ENCODE measurements around the gene AATF.

Gene AATF

GRCh38 chr17:37039269-37039668 is 90.5 kb downstream of the AATF start:
- in situ Hi-C loops (cut with MboI; ENCODE audit: low sequenced_read_pairs) = no loop called here

GRCh38 chr17:37041932-37042331 is 93.2 kb downstream of the AATF start:
- in situ Hi-C loops (cut with MboI; ENCODE audit: low sequenced_read_pairs) = no loop called here

DNA sequence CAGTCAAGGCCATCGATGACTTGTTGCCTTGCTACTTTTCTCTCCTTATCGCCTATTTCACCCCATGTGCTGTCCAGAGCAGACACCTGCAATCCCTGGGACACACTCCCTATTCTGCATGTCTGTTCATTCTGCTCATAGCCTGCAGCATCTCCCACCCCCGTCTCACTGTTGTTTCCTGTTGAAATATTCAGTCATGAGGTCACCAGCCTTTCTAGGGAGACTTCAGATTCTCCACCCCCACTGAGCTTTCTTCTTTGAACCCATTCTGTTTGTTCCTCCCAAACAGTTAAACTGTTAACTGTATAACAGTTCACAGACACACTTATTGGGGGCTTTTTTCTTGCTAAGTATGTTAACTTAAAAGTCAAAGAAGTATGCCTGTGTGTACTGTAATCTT is 94.4 kb downstream of the AATF start:
- in situ Hi-C loops (cut with MboI; ENCODE audit: low sequenced_read_pairs) = no loop called here

DNA sequence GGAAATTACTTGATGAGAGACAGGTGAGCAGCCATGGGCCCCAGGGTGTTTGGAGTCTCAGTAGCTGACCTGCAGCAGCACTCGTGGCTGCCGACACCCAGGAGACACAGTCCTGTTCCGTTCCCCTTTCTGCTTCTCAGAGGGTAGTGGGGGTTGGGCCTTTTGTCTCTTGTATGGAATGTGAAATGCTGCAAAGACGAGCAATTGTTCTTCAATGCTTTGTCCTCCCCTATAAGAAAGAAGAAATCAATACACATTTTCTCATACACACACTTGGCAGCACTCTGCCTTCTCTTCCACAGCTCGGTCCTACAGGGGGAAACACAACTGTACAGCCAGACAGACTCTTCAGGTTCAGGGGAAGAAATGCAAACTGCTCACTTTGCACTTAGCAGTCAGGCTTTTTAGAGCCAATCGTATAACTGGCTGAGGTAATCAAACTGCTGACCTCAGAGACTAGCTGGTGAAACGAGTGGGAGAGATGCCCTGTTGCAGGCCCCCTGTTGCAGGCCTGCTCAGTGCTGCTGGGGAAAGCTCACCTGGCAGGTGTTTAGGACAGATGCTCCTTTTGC is 96.7 kb downstream of the AATF start:
- in situ Hi-C loops (cut with MboI; ENCODE audit: low sequenced_read_pairs) = no loop called here

DNA sequence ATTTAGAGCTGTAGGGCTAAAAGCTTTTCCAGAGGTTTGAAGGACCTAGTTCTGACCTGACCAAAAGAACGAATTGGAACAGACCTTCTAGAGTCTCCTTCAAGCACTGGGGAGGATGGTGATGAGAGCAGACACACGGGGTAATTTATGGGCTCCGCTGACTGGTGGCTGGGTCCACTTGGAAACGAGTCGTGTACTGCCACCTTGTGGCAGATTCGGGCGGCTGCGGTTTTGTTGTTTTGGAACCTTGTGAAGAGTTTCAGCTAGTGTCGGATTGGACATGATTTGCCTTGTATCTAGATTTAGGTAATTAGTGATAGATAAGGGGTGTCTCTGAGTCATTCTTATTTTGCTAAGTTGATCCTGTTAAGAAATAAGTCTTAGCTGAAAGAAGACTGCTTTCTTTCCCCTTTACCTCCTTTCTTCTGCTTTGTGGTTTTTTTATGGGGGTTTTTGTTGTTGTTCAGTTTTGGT is 98.9 kb downstream of the AATF start:
- in situ Hi-C loops (cut with MboI; ENCODE audit: low sequenced_read_pairs) = no loop called here

- in situ Hi-C loops (cut with MboI; ENCODE audit: low sequenced_read_pairs) = no loop called here
Observed at GRCh38 chr17:37048811-37049210, 100.1 kb downstream of the AATF start.

DNA sequence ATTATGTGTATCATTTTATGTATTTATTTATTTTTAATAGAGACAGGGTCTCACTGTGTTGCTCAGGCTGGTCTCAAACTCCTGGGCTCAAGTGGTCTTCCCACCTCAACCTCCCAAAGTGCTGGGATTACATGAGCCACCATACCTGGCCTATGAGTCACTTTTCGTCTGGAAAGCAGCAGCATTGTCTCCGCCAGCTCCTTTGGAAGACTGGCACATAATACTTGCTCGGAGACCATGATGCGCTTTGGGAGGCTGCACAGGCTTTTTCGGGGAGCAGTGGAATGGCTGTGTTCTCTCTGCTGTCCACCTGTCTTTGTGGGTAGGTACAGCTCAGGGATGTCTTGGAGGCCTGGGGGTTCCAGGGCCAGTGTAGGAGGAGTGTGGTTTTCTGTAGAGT is 102.2 kb downstream of the AATF start:
- in situ Hi-C loops (cut with MboI; ENCODE audit: low sequenced_read_pairs) = no loop called here

DNA sequence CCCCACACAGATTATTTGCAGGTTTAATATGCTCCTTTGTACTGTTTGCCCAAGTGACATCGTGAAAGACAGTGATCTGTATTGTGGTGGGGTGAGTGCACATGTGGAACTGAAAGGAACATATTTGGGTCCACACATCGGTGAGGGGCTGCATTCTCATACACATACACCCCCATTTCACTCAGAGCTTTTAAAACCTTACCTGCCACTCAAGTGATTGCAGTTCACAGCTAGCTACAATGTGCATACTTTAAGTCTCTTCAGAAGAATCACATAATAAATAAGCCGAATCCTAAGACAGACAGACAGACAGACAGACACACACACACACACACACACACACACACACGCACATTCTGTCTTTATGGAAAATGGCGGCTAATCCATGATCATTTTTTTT is 102.6 kb downstream of the AATF start:
- in situ Hi-C loops (cut with MboI; ENCODE audit: low sequenced_read_pairs) = no loop called here

DNA sequence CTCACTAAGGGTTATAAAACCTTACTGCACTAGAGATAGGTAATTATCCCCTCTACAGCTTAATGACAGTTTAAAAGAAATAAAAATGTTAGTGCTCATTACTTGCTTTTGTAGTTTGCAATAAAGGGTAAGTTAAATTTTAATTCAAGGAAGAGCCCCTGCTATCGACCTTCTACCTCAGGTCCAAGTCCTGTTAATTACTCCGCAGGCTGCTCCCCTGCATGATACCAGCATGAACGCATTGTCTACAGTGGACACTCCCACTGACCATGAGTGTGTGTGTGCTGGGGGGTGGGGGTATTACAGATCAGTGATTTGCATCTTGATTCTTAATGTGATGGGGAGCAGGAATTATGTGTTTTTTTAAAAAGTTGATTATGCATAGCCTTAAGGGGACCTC is 103.1 kb downstream of the AATF start:
- in situ Hi-C loops (cut with MboI; ENCODE audit: low sequenced_read_pairs) = no loop called here

DNA sequence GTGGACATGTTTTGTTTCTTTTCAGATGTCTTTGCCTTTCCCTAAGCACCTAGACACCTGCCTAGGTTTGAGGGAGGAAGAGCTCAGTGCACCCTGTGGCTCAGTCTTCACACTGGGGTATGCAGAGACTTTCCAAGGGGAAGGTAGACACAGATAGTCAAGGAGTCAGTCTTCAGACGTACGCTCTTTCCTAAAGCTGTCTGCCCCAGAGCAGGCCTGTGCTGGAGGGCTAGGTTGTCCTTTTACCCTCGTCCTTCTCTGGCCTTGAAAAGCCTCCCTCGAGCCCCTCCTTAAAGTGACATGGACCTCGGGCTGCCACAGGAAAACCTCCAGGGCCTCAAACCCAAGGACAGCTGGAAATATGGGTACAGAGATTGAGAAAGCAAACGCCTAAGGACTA is 103.7 kb downstream of the AATF start:
- in situ Hi-C loops (cut with MboI; ENCODE audit: low sequenced_read_pairs) = no loop called here

- in situ Hi-C loops (cut with MboI; ENCODE audit: low sequenced_read_pairs) = no loop called here
Observed at GRCh38 chr17:37054894-37055293, 106.1 kb downstream of the AATF start.

DNA sequence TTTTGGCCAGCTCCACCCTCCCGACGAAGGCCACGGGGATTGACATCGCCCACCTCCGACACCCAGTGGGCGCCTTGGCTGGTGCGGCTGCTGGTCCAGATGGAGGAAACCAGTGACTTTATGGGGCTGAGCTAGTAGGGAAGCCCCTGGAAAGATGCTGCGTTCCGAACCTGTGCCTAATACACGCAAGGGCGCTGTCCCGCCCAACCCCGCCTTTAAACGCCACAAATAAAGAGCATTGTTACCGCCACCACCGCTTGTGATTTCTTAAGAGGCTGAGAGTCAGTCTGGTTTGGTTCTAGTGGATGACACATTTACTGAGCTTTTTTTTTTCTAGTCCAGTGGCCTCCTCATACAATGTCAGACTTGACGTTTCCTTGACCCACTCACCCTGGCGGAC is 107.9 kb downstream of the AATF start:
- in situ Hi-C loops (cut with MboI; ENCODE audit: low sequenced_read_pairs) = no loop called here

DNA sequence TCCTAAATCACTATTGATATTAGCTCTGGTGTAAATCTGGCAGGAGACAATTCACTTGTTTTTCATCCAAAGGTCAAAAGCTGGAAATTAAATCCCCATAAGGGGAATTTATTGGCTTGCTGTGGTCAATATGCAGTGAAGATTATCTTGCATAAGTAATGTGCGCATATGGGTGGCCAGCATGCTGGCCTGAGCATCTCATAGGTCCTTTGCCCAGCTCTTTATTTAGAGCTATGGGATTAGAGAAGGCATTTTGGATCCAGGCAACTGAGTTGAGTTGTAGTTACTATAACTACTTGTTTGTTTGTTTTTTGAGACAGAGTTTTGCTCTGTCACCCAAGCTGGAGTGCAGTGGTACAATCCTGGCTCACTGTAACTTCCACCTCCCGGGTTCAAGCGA is 110.7 kb downstream of the AATF start:
- in situ Hi-C loops (cut with MboI; ENCODE audit: low sequenced_read_pairs) = no loop called here

DNA sequence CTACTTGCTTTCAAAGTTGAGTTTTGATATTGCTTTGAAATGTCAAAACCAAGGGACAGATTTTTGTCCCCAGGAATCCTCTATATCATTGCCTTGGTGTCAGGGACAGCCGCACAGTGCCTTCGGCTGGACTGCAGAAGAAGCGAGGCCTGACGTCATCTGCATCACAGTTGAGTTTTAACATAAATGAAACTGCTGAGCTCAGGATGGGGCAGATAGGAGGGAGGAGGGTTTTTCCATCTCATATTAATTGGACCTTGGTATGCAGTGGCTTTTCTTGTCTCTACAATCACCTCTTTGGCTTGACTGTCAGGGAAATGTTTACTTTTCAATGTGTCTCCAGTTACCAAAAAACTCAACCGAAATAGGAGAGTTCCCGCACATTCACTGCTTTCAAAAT is 111.3 kb downstream of the AATF start:
- in situ Hi-C loops (cut with MboI; ENCODE audit: low sequenced_read_pairs) = no loop called here

DNA sequence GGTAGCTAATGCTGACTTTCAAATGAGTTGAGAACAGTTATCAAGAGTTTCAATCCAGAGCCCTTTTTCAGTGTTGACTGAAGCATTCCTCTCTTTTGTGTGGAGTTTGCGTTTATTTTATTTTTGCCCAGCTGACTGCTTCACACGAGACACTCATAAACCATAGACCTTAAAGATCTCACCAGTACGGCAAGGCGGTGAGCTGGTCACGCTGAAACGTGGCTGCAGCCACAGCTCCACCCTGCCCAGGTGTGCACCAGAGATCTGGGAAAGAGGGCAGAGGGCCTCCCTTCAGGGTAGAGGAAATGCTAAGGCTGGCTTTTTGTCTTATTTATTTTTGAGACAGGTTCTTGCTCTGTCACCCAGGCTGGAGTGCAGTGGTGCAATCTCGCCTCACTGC is 112.2 kb downstream of the AATF start:
- in situ Hi-C loops (cut with MboI; ENCODE audit: low sequenced_read_pairs) = no loop called here

- in situ Hi-C loops (cut with MboI; ENCODE audit: low sequenced_read_pairs) = no loop called here
Observed at GRCh38 chr17:37062021-37062420, 113.3 kb downstream of the AATF start.

DNA sequence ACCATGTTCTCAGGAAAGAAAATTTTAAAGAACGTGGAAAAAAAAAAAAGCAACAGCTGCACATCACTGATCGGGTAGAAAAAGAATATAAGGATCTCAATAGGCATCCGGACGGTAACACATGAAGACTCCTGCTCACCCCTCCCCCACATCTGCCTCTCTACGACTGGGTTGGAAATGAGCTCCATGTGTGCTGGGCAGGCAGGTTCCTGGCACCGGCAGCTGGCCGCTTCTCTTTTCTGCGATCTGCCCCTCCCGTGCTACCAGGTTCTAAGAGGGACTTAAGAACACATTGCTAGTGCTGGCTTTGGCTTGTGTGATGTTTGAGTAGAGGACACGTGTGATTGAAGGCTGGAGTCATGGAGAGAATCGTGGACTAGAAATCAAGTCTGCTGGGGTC is 115.5 kb downstream of the AATF start:
- in situ Hi-C loops (cut with MboI; ENCODE audit: low sequenced_read_pairs) = no loop called here

GRCh38 chr17:37064956-37065355 is 116.2 kb downstream of the AATF start:
- in situ Hi-C loops (cut with MboI; ENCODE audit: low sequenced_read_pairs) = no loop called here

DNA sequence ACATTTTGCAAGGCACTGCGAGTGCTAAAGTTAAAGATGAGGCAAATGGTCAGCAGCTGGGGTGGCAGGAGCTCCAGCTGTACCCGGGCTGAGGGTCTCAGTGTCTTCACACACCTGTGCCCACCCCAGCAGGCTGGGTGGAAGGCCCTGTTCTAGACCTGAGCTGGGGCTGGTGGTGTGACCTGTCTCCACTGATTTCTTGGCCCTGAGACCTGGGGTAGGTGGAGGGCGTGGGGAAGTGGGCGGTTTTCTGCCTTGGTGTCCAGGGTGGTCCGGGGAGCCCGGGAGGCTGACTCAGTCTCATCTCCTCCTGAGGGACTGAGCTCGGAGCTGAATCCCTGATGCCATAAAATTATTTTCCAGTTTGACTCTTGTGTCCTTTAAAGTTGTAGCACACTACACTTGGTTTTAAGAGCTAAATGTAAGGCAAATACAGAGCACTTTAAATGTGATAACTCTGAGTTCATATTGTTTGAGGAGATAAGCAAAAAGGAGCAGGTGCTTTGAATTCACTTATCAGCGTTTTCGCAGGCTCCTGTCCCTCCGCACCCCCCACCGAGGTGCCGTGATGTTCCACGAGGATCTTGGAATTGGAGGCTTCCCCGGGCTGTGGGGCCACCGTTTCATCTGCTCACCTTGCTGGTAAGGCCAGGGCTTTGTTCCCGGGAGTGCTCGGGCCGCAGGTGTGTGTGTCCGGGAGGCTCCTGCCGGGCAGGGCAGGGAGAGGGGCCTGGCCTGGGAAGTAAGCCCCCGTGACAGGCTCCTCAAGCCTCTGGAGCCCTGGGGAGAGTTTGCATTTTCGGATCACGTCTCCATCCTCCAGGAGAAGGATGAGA is 117.0 kb downstream of the AATF start:
- in situ Hi-C loops (cut with MboI; ENCODE audit: low sequenced_read_pairs) = no loop called here

DNA sequence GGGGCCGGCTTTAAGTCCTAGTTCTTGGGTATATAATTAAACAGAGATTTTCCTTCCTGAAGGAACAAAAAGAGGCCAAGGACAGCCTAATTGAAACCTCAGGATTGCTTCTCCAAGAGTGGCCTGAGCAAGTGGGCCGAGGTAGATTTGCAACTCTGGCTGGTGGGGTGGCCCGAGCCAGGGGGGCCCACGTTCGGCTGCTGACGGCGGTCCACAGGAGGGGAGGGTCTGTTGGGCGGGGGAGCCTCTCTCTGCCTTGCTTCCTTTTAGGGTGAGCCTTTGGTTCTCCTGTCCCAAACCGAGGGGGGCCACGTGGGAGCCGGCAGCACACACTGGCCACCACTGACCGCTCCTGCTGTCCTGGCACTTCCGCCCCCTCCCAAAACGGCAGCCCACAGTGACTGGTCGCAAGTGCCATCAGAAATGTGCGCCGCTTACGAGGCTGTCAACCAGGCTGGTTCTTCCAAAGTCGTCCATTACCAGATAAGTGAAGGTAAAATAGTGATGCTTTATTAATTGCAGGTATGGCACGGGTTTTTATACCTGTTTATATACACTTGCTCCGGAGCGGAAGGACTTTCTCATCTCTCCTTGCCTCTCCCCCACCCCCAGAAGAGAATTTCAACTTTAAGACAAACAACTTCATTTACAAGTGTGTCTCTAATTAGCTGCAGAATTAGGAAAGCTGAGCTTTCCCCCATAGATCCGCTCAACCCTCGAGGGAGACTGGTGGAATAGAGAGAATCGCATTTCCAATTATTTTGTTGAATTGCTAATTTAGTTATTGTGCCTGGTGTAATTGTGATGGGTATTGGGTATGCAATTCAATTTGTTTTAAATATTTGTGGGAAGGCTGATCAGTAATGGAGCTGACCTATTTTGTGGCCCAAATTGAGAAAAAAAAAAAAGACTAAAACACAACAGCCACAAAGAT is 117.8 kb downstream of the AATF start:
- in situ Hi-C loops (cut with MboI; ENCODE audit: low sequenced_read_pairs) = no loop called here

GRCh38 chr17:37067555-37068111 is 118.9 kb downstream of the AATF start:
- in situ Hi-C loops (cut with MboI; ENCODE audit: low sequenced_read_pairs) = no loop called here
